NCI-H69 (cell line): ENCODE data around the gene DMBT1.

ENCODE experiments used
- DNase-seq: peaks from one replicate; lab custom pipeline; 2025; lab: John Stamatoyannopoulos, UW

The DMBT1 gene

DNA sequence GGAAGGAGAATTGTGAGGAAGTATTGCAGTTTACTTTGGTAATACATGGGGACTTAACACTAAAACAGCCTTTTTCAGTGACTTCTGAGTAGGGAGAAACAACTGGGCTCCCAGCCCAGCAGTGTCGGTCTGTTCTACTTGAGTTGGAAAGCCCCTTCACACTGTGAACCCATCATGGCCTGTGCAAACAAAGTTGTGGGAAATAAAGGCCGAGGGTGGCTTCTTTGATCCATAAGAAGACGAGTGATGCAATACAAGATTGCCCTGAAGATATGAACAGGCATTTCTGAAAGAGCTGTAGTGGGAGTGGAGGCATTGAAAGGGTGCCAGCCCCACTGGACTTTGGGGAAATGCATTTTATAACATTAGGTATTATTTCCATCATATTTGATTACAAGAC lies 110.8 kb downstream of the DMBT1 start:
- DNase-seq, result no peak

DNA sequence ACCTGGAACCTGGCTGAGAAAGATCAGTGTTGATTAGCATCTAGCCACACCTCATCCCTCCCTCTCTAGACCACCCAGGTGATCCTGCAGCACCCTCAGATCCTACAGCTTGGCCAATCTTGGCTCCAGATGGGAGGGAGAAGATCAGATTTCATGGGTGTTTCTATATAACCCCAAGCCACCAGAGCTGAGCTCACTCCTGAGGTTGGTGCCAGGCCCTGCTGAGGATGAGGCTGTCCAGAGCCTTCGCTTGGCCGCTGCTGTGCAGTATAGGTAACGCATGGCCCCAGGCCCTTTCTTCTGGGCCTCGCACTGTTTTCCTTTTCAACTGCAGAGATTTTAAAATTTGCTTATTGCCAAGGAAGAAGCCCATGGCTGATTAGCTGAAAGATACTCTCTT lies 112.1 kb downstream of the DMBT1 start:
- DNase-seq, result no peak

DNA sequence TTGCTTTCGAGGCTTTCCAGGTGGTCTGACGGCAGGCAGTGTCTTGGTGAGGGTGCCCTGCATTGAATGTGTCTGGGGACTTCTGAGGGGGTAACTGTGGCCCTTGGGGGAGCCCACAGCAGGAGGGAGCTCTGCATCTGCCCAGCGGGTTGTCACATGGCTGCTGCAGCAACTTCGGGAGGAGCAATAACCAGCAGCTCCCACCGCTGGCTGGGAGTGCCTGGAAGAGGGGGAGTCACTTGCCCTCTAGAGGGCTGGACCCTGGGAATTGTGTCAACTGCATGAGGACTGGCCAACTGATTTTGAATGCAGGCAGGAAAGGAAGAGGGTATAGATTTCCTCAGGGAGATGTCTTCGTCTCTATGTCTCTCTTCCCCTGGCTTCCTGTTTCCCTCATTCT lies 112.7 kb downstream of the DMBT1 start:
- no peak for DNase-seq

DNA sequence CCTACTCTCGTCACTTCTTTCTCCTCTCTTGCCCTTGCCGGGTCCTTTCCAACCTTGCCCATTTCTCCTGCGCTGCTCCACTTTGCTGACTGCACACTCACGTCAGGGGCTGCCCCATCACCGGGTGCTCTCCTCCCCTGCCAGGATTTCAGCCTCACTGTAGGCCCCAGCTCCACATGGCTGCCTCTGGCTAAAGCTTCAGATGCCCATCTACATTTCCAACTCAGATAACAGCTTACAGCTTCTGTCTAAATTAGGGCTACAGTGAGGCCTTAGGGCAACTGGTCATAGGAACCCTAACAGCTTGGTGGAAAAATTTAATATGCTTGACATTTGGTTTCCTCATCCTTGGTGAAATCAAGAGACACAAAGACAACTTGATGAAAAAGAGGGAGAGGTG lies 113.2 kb downstream of the DMBT1 start:
- no peak for DNase-seq

DNA sequence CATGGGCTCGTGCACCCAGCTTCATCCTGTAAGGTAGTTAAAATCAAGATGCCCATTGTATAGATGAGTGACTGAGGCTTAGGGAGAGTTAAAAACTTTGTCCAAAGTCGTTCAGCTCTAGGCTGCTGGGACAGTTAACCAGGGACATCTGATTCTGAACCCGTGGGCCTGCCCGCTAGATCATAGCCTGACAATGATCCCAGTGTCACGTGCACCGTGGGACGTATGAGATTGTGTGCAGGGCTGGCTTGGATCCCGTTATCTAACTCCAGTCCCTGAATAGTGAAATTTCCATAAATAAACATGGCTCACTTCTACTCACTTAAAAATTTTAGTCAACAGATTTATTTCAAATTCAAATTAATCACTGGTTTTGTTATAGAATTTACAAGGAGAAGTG lies 114.2 kb downstream of the DMBT1 start:
- DNase-seq, result no peak

DNA sequence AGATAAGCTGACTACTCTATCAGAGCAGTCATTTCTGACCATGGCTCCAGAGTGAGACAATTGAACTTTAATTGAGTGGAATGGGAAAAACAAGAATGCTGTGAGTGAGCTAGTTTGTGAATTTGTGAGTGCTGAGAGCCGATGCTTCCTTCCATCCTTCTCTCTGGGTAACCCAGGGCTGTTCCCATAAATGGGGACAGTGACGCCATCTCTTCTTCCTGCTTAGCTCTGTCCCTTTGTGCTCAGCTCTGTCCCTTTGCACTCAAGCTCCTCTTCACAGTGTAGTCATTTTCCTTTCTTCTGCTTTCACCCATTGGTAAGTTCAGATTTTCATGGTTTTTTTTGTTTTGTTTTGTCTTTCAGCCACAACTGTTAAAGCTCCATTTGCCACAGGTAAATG lies 114.7 kb downstream of the DMBT1 start:
- no peak for DNase-seq

DNA sequence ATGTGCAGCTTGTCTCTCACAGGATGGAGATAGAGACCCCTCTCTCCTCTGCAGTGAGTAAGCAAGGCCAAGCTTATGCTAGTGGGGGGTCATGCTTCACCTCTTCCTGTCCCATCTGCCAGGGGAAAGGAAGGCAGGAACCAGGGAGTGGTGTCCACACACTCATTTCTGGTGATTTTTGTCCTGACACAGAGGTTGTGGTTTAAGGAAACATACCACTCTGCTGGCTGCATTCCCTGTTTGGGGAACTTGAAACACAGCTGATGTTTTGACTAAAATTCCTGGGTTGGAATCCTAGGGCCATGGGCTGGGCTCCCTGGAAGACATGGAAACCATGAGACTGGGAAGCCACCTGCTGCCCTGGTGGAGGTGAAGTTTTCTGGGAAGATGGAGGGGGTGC lies 117.7 kb downstream of the DMBT1 start:
- no peak for DNase-seq

DNA sequence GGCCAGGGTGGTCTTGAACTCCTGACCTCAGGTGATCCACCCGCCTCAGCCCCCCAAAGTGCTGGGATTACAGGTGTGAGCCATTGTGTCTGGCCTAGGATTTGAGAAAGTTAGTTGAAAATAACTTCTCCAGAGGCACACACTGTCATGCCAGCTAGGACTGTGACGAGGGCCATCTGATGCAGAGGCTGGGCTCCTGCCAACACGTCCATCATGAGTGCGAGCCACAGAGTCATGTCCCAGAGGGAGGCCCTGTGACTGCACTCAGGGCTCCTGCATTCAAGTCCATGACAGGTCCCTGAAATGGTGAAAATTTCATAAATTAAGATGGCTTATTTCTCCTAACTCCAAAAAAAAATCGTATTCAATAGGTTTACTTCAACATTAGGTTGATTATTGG lies 122.0 kb downstream of the DMBT1 start:
- no peak for DNase-seq

DNA sequence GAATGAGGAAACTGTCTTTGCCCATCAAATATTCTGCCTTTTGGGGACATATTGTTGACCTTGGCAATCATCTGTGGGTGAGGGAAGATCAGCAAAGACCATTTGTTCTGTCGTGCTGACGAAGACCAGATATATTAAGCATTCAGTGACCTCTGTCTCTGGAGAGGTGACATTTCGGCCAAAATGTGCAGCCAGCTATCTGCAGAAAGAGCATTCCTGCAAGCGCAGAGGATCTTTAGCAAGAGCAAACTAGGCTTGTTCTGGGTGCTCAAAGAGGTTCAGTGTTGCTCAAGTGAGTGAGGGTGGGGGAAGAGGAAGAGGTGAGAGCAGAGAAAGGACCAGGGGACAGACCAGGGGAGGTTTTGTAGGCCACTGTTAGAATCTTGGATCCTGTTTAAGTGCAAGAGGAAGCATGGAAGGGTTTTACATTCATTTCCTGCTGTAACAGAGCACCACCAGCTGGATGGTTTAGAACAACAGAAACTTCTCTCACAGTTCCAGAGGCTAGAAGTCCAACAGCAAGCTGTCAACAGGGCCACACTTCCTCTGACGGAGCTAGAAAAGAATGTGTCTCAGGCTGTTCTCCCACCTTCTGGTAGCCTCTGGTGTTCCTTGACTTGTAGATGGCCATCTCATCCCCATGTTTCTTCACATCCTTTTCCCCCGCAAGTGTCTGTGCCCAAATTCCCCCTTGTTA lies 127.9 kb downstream of the DMBT1 start:
- DNase-seq, result no peak

DNA sequence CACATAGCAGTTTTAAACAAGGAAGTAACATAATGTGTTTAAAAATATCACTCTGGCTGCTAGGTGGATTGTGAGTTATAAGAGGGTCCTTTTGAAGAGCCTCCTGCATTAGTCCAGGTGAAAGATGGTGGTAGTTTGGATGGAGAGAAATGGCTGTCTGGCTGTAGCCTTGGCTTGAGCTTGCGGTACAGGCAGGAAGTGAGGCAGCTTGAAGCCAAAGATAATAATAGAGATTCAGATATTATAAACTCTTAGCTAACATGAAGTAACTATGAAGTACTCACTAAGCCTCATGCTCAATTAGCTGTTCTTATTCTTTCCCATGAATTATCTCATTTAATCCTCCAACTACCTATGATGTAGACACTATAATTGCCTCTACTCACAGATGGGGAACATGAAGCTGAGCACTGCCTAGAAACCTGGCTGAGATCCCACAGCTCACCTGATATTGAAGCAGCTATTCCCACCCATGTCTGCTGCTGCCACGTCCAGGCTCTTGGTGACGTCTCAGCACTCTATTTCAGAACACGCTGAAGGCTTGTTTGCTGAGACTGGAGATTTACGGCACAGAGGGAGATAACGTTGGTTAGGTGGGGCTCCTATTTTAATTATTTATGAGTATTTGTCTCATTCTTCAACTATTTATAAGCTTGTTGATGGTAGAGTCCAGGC lies 128.7 kb downstream of the DMBT1 start:
- no peak for DNase-seq

DNA sequence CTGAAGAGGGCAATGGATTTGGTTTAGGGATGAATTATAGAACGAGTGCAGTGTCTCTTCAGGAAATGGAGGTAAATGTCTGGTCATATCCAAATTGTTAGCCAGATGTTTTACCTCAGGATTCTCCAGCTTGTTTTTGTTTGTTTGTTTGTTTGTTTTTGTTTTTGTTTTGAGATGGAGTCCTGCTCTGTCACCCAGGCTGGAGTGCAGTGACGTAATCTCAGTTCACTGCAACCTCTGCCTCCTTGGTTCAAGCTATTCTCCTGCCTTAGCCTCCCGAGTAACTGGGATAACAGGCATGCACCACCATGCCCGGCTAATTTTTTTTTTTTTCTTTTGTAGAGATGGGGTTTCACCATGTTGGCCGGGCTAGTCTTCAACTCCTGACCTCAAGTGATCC lies 132.2 kb downstream of the DMBT1 start:
- DNase-seq, result no peak
